Panc1 (cell line): Measurements from ENCODE around the gene SCN2B. TPM values are rescaled to one million over a fixed set of nuclear protein-coding genes. Genes with fewer than 3 reads are reported as not detected.

Source experiments
- ATAC-seq: fragments of 200-7000 bp; cut with Tn5 transposase; 2 replicates; pipeline ENCODE4 v1.9.1; 2020; ENCODE audit warnings: mild to moderate bottlenecking, moderate library complexity
- BruUV-seq: library from RNA; stranded (reverse); fragments of 400-500 nt; replicated peaks from 2 replicates; lab custom pipeline; 2021; lab: Mats Ljungman, UMichigan
- CTCF ChIA-PET: fragments of 300-600 bp; sonication (Branson Sonifier 250); formaldehyde crosslinking; loops from one replicate; lab custom pipeline; 2022; ENCODE audit warnings: antibody characterized with exemption; lab: Charles Lee
- POLR2A ChIA-PET: fragments of 300-600 bp; sonication (Branson Sonifier 250); formaldehyde crosslinking; loops from one replicate; lab custom pipeline; 2022; ENCODE audit warnings: antibody characterized with exemption; lab: Charles Lee
- DNase-seq: peaks from one replicate; pipeline ENCODE4 v3.0.0-alpha.2; 2010; ENCODE audit warnings: low read depth, low spot score
- H3K27ac ChIP-seq: 2 replicates; pipeline ENCODE4 v1.5.1; 2011; ENCODE audit warnings: mild to moderate bottlenecking, low read length, inconsistent platforms
- H3K27me3 ChIP-seq: fragments of 200-500 bp; sonication (Bioruptor generic); 2 replicates; pipeline ENCODE4 v1.6.0; 2014; ENCODE audit warnings: low read length, inconsistent platforms; ENCODE audit not compliant: control insufficient read depth, insufficient read depth
- H3K36me3 ChIP-seq: fragments of 200-500 bp; sonication (Bioruptor generic); 2 replicates; pipeline ENCODE4 v1.5.1; 2014; ENCODE audit warnings: inconsistent platforms, mild to moderate bottlenecking, low read length, moderate library complexity; ENCODE audit not compliant: control insufficient read depth, insufficient read depth
- H3K4me1 ChIP-seq: 2 replicates; pipeline ENCODE4 v1.5.1; 2011; ENCODE audit warnings: inconsistent platforms, mild to moderate bottlenecking, low read length, moderate library complexity; ENCODE audit not compliant: control insufficient read depth, insufficient read depth
- H3K4me3 ChIP-seq, 2 experiments: 2 replicates each; pipeline ENCODE4 v1.5.1; 2011 to 2012; ENCODE audit warnings: low read depth in 2 of 2, low read length in 2 of 2, mild to moderate bottlenecking in 2 of 2, inconsistent platforms in 1 of 2, moderate library complexity in 1 of 2
- H3K9me3 ChIP-seq: fragments of 200-500 bp; sonication (Bioruptor generic); 2 replicates; pipeline ENCODE4 v1.5.1; 2014; ENCODE audit warnings: low read depth, mild to moderate bottlenecking, inconsistent platforms, low read length, moderate library complexity; ENCODE audit not compliant: control insufficient read depth, insufficient read depth
- POLR2AphosphoS5 ChIP-seq: IDR thresholded peaks from 2 replicates; pipeline ENCODE4 v1.6.1; 2012; ENCODE audit warnings: mild to moderate bottlenecking, low read depth, low read length, moderate library complexity
- SIN3A ChIP-seq: IDR thresholded peaks from 2 replicates; pipeline ENCODE4 v1.6.1; 2012; ENCODE audit warnings: low read depth, mild to moderate bottlenecking, low read length, moderate library complexity, borderline replicate concordance; ENCODE audit not compliant: insufficient read depth
- TCF7L2 ChIP-seq: IDR thresholded peaks from 2 replicates; pipeline ENCODE4 v1.6.1; 2011; ENCODE audit warnings: mild to moderate bottlenecking, low read depth, low read length, inconsistent platforms
- in situ Hi-C: cut with HindIII; loops from 2 replicates; pipeline ENCODE4 v1.10.0; 2016; ENCODE audit warnings: low sequenced_read_pairs, low pct_unique_long_range_greater_than_20kb
- intact Hi-C: fragments of 100-400 bp; cut with micrococcal nuclease; formaldehyde crosslinking; loops from one replicate; pipeline ENCODE4 v1.10.0; 2022; ENCODE audit not compliant: unreplicated experiment
- total RNA-seq: library from RNA; stranded (reverse); gene quantifications from one replicate; pipeline ENCODE4 v1.2.1, GENCODE V29; 2021; ENCODE audit not compliant: unreplicated experiment
- TF ChIP-seq, protein P1 (sequence below), 2 experiments: IDR thresholded peaks; 2 replicates each; pipeline ENCODE4 v1.6.1; 2011 to 2012; ENCODE audit warnings: low read depth in 2 of 2, control low read depth in 1 of 2, low read length in 1 of 2, mild to moderate bottlenecking in 1 of 2, moderate library complexity in 1 of 2; ENCODE audit not compliant: insufficient read depth in 1 of 2
- TF ChIP-seq, protein P2 (sequence below): fragments of 450-650 bp; IDR thresholded peaks from 2 replicates; pipeline ENCODE4 v1.5.1; 2017; ENCODE audit warnings: mild to moderate bottlenecking

SCN2B gene
- total RNA-seq, 1 experiment from 2014 or later = not detected

DNA sequence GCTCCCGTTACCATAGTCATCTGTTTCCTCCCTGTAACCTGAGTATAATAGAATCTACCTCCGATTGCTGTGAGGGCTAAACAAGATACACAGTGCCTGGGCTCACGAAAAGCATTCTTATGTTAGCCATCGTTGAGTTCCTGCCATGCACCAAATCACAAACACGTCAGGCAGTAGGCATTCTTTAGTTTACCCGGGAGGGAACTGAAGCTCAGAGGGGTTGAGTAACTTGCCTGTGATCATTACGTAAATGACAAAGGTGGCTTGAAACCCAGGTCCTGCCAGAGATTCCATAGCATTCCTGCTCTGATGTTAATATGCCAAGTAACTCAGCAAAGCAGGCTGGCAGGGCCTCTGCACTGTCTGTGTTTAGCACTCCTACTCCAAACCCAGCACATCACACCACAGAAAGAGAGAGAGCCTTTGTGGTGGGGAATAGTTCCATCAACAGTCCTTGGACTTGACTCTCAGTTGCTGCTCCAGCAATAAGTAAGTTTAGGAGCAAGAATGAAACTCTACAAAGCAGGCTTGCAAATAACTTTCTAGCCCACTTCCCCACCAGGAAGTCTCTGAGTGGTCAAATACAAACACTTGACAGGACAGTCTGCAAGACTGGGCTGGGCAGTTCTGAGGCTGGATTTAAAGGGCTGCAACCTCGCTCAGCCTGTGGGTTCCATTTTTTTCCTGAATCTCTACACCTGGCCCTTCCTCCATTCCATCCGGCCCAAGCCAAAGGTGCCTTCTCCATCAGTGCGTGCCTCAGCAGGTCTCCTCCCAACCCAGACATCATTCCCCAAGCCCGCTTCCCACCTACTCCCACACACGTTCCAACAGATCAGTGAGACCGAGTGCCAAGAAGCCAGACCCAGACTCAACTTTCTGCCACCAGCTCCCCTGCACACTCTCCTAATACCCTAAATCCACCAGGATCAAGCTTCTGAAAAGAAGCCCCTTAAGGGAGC is 1.1 kb downstream of the SCN2B start:
- intact Hi-C loops = no loop called here
- POLR2A ChIA-PET = interaction anchor here (0.7 kb wide), 1 partner anchor 1120 kb away, joined by 3 read pairs; no protein-coding TSS in a partner anchor
- in situ Hi-C loops = no loop called here
- Histone ChIP-seq H3K27me3 (peaks cover 3% of the 10 kb centered on the region; the same call in 1 of the 2 replicates), H3K9me3 (no peaks in the 10 kb centered on the region), H3K27ac (no peak overlapping the region), H3K4me1 (peaks cover 2% of the 10 kb centered on the region; the same call in 1 of the 2 replicates), H3K4me3 (no peak overlapping the region), H3K36me3 (no peaks in the 10 kb centered on the region)
- TF ChIP-seq POLR2AphosphoS5 = no peak
- TF ChIP-seq TCF7L2 = no peak
- no peak for TF ChIP-seq SIN3A
- TF ChIP-seq, protein P1, sequence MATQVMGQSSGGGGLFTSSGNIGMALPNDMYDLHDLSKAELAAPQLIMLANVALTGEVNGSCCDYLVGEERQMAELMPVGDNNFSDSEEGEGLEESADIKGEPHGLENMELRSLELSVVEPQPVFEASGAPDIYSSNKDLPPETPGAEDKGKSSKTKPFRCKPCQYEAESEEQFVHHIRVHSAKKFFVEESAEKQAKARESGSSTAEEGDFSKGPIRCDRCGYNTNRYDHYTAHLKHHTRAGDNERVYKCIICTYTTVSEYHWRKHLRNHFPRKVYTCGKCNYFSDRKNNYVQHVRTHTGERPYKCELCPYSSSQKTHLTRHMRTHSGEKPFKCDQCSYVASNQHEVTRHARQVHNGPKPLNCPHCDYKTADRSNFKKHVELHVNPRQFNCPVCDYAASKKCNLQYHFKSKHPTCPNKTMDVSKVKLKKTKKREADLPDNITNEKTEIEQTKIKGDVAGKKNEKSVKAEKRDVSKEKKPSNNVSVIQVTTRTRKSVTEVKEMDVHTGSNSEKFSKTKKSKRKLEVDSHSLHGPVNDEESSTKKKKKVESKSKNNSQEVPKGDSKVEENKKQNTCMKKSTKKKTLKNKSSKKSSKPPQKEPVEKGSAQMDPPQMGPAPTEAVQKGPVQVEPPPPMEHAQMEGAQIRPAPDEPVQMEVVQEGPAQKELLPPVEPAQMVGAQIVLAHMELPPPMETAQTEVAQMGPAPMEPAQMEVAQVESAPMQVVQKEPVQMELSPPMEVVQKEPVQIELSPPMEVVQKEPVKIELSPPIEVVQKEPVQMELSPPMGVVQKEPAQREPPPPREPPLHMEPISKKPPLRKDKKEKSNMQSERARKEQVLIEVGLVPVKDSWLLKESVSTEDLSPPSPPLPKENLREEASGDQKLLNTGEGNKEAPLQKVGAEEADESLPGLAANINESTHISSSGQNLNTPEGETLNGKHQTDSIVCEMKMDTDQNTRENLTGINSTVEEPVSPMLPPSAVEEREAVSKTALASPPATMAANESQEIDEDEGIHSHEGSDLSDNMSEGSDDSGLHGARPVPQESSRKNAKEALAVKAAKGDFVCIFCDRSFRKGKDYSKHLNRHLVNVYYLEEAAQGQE (IDR thresholded peaks at IDR 0.05; ENCODE audit: insufficient read depth in 1 of 2, low read depth in 2 of 2, low read length in 1 of 2) = no peak
- TF ChIP-seq, protein P2, sequence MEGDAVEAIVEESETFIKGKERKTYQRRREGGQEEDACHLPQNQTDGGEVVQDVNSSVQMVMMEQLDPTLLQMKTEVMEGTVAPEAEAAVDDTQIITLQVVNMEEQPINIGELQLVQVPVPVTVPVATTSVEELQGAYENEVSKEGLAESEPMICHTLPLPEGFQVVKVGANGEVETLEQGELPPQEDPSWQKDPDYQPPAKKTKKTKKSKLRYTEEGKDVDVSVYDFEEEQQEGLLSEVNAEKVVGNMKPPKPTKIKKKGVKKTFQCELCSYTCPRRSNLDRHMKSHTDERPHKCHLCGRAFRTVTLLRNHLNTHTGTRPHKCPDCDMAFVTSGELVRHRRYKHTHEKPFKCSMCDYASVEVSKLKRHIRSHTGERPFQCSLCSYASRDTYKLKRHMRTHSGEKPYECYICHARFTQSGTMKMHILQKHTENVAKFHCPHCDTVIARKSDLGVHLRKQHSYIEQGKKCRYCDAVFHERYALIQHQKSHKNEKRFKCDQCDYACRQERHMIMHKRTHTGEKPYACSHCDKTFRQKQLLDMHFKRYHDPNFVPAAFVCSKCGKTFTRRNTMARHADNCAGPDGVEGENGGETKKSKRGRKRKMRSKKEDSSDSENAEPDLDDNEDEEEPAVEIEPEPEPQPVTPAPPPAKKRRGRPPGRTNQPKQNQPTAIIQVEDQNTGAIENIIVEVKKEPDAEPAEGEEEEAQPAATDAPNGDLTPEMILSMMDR = no peak
- CTCF ChIA-PET = no interaction called here
- no peak for ATAC-seq
- no TSS peak for BruUV-seq
- no peak for DNase-seq

DNA sequence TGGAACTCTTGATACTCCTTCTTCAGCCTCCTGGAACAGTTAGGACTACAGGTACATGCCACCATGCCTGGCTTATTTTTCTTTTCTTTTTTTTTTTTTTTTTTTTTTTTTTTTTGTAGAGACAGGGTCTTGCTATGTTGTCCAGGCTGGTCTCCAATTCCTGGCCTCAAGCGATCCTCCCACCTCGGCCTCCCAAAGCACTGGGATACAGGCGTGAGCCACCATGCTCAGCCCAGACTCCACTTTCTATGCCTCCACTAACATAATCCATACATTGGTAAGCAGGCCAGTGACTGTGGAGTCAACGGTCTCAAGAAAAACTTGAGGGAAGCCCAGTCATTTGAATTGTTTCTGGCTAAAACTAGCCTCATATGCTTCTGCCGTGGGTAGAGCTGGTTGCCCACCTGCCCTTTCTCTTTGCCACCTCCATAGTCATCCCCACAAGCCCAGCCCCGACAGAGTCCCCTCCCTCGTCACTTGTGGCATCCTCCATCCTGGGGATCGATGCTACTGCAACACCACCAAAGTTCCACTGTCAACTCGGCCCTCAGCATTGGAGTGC is 2.4 kb downstream of the SCN2B start:
- ATAC-seq = no peak
- intact Hi-C loops = no loop called here
- H3K36me3 ChIP-seq = no peaks in the 10 kb centered on the region
- CTCF ChIA-PET = no interaction called here
- H3K27ac ChIP-seq = no peak overlapping the region
- H3K4me1 ChIP-seq = no peaks in the 10 kb centered on the region
- no peak for DNase-seq
- H3K27me3 ChIP-seq = peaks cover 7% of the 10 kb centered on the region
- no peaks in the 10 kb centered on the region for H3K9me3 ChIP-seq
- H3K4me3 ChIP-seq = no peak overlapping the region
- no TSS peak for BruUV-seq
- POLR2A ChIA-PET = no interaction called here
- in situ Hi-C loops = no loop called here
- TF ChIP-seq SIN3A (no peak), POLR2AphosphoS5 (no peak), TCF7L2 (no peak)
- TF ChIP-seq, protein P1 (IDR thresholded peaks at IDR 0.05; ENCODE audit: insufficient read depth in 1 of 2, low read depth in 2 of 2, low read length in 1 of 2) = no peak
- TF ChIP-seq, protein P2 = no peak
